ENCODE results near the gene VWC2L.

DNA sequence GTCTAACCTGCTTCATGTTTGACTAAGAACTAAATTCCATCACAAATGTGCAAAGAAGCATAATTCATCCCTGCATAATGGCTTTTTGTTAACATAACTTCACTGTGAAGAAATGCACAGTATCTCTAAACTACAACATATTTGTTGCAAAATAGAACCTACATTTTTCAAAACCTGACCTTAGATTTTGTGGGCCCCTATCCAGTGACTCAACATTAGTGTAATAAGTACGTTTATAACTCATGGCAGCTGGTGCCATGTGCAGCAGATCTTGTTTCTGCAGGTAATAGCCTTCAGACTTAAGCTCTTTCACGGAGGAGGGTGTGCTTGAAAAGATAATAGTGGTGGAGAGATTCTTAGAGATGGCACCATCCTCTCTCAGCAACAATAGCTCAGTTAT, 28.6 kb upstream of the VWC2L start:
- TF ChIP-seq CTCF (IDR thresholded peaks at IDR 0.05; ENCODE audit: insufficient read depth, low read length) (no peak), GABPA (IDR thresholded peaks at IDR 0.05; ENCODE audit: low read depth) (no peak), SPI1 (IDR thresholded peaks at IDR 0.05; ENCODE audit: borderline replicate concordance, low read depth) (no peak), POLR2AphosphoS5 (IDR thresholded peaks at IDR 0.05; ENCODE audit: low read depth) (no peak)
- TF ChIP-seq, protein P1, sequence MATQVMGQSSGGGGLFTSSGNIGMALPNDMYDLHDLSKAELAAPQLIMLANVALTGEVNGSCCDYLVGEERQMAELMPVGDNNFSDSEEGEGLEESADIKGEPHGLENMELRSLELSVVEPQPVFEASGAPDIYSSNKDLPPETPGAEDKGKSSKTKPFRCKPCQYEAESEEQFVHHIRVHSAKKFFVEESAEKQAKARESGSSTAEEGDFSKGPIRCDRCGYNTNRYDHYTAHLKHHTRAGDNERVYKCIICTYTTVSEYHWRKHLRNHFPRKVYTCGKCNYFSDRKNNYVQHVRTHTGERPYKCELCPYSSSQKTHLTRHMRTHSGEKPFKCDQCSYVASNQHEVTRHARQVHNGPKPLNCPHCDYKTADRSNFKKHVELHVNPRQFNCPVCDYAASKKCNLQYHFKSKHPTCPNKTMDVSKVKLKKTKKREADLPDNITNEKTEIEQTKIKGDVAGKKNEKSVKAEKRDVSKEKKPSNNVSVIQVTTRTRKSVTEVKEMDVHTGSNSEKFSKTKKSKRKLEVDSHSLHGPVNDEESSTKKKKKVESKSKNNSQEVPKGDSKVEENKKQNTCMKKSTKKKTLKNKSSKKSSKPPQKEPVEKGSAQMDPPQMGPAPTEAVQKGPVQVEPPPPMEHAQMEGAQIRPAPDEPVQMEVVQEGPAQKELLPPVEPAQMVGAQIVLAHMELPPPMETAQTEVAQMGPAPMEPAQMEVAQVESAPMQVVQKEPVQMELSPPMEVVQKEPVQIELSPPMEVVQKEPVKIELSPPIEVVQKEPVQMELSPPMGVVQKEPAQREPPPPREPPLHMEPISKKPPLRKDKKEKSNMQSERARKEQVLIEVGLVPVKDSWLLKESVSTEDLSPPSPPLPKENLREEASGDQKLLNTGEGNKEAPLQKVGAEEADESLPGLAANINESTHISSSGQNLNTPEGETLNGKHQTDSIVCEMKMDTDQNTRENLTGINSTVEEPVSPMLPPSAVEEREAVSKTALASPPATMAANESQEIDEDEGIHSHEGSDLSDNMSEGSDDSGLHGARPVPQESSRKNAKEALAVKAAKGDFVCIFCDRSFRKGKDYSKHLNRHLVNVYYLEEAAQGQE (IDR thresholded peaks at IDR 0.05; ENCODE audit: insufficient replicate concordance, low read depth) = no peak

Measured in HL-60 (cell line).